GM06990 (cell line): ENCODE results near the gene TTC28.
"Not testable (repeated sequence)": the region's sequence is repeated elsewhere in the genome, so short reads cannot be mapped to it uniquely, and the experiment has no call there.

Experiments used
- DNase-seq: peaks from one replicate; pipeline ENCODE4 v3.0.0-alpha.2; 2011; ENCODE audit not compliant: insufficient read length; ENCODE audit errors: extremely low read depth
- H3K27me3 ChIP-seq: replicated peaks from 2 replicates; pipeline ENCODE4 v1.6.0; 2011; ENCODE audit warnings: low read length; ENCODE audit not compliant: control insufficient read depth, insufficient read depth
- H3K36me3 ChIP-seq: 2 replicates; pipeline ENCODE4 v1.5.1; 2011; ENCODE audit warnings: low read length; ENCODE audit not compliant: control insufficient read depth, insufficient read depth
- H3K4me3 ChIP-seq: replicated peaks from 2 replicates; pipeline ENCODE4 v1.5.1; 2011; ENCODE audit warnings: low read depth, mild to moderate bottlenecking, control low read depth, low read length
- CTCF ChIP-seq: IDR thresholded peaks from 2 replicates; pipeline ENCODE4 v1.5.1; 2011; ENCODE audit warnings: low read length, control low read depth, mild to moderate bottlenecking, inconsistent platforms; ENCODE audit not compliant: insufficient read depth, poor library complexity, severe bottlenecking

TTC28 gene

GRCh38 chr22:28063656-28064055, 616.0 kb downstream of the TTC28 start:
- no peaks in the 10 kb centered on the region for H3K27me3 ChIP-seq
- TF ChIP-seq CTCF, result no peak
- no peak overlapping the region for H3K4me3 ChIP-seq
- no peak for DNase-seq
- H3K36me3 ChIP-seq, result no peaks in the 10 kb centered on the region

- H3K27me3 ChIP-seq, H3K36me3 ChIP-seq, H3K4me3 ChIP-seq, DNase-seq: not testable (repeated sequence)
Observed at GRCh38 chr22:28060594-28060993, 619.0 kb downstream of the TTC28 start.

- Histone ChIP-seq H3K27me3 (no peaks in the 10 kb centered on the region; the same call in 1 of the 2 replicates), H3K4me3 (no peak overlapping the region), H3K36me3 (no peaks in the 10 kb centered on the region)
- TF ChIP-seq CTCF, result no peak
- no peak for DNase-seq
Observed at GRCh38 chr22:28058036-28058435, 621.6 kb downstream of the TTC28 start.

GRCh38 chr22:28054819-28055208, 624.8 kb downstream of the TTC28 start:
- H3K4me3 ChIP-seq, result no peak overlapping the region

GRCh38 chr22:28053896-28054818, 625.5 kb downstream of the TTC28 start:
- Histone ChIP-seq H3K36me3 (no peaks in the 10 kb centered on the region), H3K27me3 (no peaks in the 10 kb centered on the region; the same call in 1 of the 2 replicates), H3K4me3 (no peak overlapping the region)
- DNase-seq, result no peak
- TF ChIP-seq CTCF, result no peak

More at GRCh38 chr22:28054819-28055208, 624.8 kb downstream of the TTC28 start:
- Histone ChIP-seq H3K27me3 (no peaks in the 10 kb centered on the region; the same call in 1 of the 2 replicates), H3K36me3 (no peaks in the 10 kb centered on the region)
- TF ChIP-seq CTCF, result no peak
- no peak for DNase-seq

GRCh38 chr22:28052825-28053269, 626.8 kb downstream of the TTC28 start:
- Histone ChIP-seq H3K36me3 (no peaks in the 10 kb centered on the region), H3K27me3 (no peaks in the 10 kb centered on the region; the same call in 1 of the 2 replicates), H3K4me3 (no peak overlapping the region)
- DNase-seq, result no peak
- TF ChIP-seq CTCF, result no peak
